ENCODE results near the gene COPS3. TPM values are rescaled to one million over a fixed set of nuclear protein-coding genes. Genes with fewer than 3 reads are reported as not detected.

The COPS3 gene
- total and polyA plus RNA-seq, 2 experiments from 2014 or later = 108 to 121 TPM

DNA sequence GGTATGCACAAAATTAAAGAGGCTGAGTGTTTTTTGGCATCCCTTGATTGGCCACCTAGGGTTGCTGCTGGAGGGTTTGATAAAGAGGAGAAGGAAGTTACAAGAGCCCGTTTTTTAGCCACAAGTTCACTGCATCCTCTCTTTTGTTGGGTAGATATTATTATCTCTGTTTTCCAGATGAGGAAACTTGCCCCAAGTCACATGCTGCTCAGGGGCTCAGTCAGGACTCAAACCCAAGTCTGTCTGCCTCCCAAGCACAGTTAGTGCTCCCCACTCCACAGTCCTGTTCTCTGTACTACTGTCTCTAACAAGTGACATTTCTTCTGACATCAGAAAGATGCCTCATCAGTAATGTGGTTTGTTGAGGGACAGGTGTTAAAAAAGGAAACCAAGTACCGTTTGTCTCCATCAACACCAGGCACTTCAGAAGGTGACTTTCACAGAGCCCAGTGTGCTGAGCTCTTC is 23.5 kb upstream of the COPS3 start:
- peaks cover 16% of the 10 kb centered on the region for H3K36me3 Mint-ChIP-seq (ENCODE audit: low read depth)
- Histone ChIP-seq H3K4me3 (peak overlapping the region; percentile 78), H2AFZ (no peak overlapping the region), H3K9me2 (ENCODE audit: insufficient read depth) (no peaks in the 10 kb centered on the region), H3K4me2 (peak overlapping the region; percentile 83), H3K36me3 (ENCODE audit: insufficient read depth) (no peaks in the 10 kb centered on the region), H4K20me1 (replicated peaks; ENCODE audit: insufficient read depth) (no peaks in the 10 kb centered on the region), H3K4me1 (ENCODE audit: insufficient read depth) (peaks cover 23% of the 10 kb centered on the region), H3K79me2 (replicated peaks; ENCODE audit: insufficient read depth) (no peaks in the 10 kb centered on the region; the same call in 1 of the 2 replicates), H3F3A (replicated peaks; ENCODE audit: low read depth) (peaks cover 9% of the 10 kb centered on the region), H3K27ac (ENCODE audit: low read depth) (no peak overlapping the region), H3K27me3 (ENCODE audit: insufficient read depth) (peaks cover 12% of the 10 kb centered on the region)
- H3K4me3 Mint-ChIP-seq = peak overlapping the region; percentile 79
- DNase-seq (ENCODE audit: low spot score) (no peak), ATAC-seq (no peak)
- H3K9me3 Mint-ChIP-seq = no peaks in the 10 kb centered on the region
- no peak overlapping the region for H3K27ac Mint-ChIP-seq
- H3K27me3 Mint-ChIP-seq (ENCODE audit: insufficient read depth, low read depth, poor library complexity) = peaks cover 11% of the 10 kb centered on the region
- no peak for TF ChIP-seq CREB1 (CRISPR knock-in tag; IDR thresholded peaks at IDR 0.05; ENCODE audit: low read depth)
- H3K4me1 Mint-ChIP-seq = peaks cover 23% of the 10 kb centered on the region

DNA sequence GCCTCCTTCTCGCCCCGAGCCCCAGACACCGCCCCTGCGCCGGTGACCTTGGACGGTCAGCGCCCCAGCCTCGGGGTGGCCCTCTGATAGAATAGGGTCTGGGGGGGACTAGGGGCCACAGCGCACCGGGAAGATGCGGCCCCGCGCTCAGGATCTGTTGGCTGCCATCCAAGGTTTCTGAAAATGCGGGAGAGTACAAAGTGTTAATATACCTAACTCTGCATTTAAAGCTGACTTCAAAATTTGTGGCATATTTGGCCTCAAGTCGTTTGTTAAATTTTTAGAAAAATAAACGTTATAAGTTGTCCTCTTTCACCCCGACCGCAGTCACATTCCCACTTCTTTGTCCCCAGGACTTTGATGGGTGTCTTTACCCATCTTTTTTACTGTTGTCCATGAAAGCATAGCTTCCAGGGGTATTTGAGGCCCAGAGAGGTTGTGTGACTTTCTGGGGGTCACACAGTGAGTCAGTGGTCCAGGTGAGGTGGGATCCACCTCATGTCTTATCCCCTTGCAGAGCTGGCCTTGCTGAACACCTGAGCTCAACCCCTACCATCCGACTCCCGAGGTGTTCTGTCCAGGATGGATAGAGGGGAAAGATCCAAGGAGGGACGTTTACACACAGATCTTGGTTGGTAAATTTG is 22.9 kb upstream of the COPS3 start:
- H3K4me3 ChIP-seq = peak overlapping the region; percentile 78
- H2AFZ ChIP-seq = peak overlapping the region; percentile 85
- Mint-ChIP-seq H3K4me1 (peaks cover 23% of the 10 kb centered on the region), H3K27me3 (ENCODE audit: insufficient read depth, low read depth, poor library complexity) (peaks cover 11% of the 10 kb centered on the region), H3K9me3 (no peaks in the 10 kb centered on the region), H3K27ac (no peak overlapping the region), H3K4me3 (peak overlapping the region; percentile 79), H3K36me3 (ENCODE audit: low read depth) (peaks cover 11% of the 10 kb centered on the region)
- H3K27ac ChIP-seq (ENCODE audit: low read depth) = no peak overlapping the region
- H3K4me2 ChIP-seq = peak overlapping the region; percentile 83
- peaks cover 23% of the 10 kb centered on the region for H3K4me1 ChIP-seq (ENCODE audit: insufficient read depth)
- H3F3A ChIP-seq (replicated peaks; ENCODE audit: low read depth) = peaks cover 9% of the 10 kb centered on the region
- peaks cover 12% of the 10 kb centered on the region for H3K27me3 ChIP-seq (ENCODE audit: insufficient read depth)
- no peaks in the 10 kb centered on the region; the same call in 1 of the 2 replicates for H3K79me2 ChIP-seq (replicated peaks; ENCODE audit: insufficient read depth)
- TF ChIP-seq CREB1 (CRISPR knock-in tag; IDR thresholded peaks at IDR 0.05; ENCODE audit: low read depth) = no peak
- TF ChIP-seq JUNB (IDR thresholded peaks at IDR 0.05; ENCODE audit: unreplicated experiment) = no peak
- peak; percentile 4 for TF ChIP-seq EZH2 (IDR thresholded peaks at IDR 0.05; ENCODE audit: low read depth, unreplicated experiment)
- TF ChIP-seq EZH2phosphoT487 (IDR thresholded peaks at IDR 0.05; ENCODE audit: unreplicated experiment) = no peak
- TF ChIP-seq, protein P1, sequence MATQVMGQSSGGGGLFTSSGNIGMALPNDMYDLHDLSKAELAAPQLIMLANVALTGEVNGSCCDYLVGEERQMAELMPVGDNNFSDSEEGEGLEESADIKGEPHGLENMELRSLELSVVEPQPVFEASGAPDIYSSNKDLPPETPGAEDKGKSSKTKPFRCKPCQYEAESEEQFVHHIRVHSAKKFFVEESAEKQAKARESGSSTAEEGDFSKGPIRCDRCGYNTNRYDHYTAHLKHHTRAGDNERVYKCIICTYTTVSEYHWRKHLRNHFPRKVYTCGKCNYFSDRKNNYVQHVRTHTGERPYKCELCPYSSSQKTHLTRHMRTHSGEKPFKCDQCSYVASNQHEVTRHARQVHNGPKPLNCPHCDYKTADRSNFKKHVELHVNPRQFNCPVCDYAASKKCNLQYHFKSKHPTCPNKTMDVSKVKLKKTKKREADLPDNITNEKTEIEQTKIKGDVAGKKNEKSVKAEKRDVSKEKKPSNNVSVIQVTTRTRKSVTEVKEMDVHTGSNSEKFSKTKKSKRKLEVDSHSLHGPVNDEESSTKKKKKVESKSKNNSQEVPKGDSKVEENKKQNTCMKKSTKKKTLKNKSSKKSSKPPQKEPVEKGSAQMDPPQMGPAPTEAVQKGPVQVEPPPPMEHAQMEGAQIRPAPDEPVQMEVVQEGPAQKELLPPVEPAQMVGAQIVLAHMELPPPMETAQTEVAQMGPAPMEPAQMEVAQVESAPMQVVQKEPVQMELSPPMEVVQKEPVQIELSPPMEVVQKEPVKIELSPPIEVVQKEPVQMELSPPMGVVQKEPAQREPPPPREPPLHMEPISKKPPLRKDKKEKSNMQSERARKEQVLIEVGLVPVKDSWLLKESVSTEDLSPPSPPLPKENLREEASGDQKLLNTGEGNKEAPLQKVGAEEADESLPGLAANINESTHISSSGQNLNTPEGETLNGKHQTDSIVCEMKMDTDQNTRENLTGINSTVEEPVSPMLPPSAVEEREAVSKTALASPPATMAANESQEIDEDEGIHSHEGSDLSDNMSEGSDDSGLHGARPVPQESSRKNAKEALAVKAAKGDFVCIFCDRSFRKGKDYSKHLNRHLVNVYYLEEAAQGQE (IDR thresholded peaks at IDR 0.05; ENCODE audit: unreplicated experiment) = no peak
- TF ChIP-seq, protein P2, sequence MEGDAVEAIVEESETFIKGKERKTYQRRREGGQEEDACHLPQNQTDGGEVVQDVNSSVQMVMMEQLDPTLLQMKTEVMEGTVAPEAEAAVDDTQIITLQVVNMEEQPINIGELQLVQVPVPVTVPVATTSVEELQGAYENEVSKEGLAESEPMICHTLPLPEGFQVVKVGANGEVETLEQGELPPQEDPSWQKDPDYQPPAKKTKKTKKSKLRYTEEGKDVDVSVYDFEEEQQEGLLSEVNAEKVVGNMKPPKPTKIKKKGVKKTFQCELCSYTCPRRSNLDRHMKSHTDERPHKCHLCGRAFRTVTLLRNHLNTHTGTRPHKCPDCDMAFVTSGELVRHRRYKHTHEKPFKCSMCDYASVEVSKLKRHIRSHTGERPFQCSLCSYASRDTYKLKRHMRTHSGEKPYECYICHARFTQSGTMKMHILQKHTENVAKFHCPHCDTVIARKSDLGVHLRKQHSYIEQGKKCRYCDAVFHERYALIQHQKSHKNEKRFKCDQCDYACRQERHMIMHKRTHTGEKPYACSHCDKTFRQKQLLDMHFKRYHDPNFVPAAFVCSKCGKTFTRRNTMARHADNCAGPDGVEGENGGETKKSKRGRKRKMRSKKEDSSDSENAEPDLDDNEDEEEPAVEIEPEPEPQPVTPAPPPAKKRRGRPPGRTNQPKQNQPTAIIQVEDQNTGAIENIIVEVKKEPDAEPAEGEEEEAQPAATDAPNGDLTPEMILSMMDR (conservative IDR thresholded peaks at IDR 0.05; ENCODE audit: low read depth in 2 of 2) = no peak
- TF ChIP-seq, protein P3, sequence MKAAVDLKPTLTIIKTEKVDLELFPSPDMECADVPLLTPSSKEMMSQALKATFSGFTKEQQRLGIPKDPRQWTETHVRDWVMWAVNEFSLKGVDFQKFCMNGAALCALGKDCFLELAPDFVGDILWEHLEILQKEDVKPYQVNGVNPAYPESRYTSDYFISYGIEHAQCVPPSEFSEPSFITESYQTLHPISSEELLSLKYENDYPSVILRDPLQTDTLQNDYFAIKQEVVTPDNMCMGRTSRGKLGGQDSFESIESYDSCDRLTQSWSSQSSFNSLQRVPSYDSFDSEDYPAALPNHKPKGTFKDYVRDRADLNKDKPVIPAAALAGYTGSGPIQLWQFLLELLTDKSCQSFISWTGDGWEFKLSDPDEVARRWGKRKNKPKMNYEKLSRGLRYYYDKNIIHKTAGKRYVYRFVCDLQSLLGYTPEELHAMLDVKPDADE (IDR thresholded peaks at IDR 0.05) = no peak
- DNase-seq (ENCODE audit: low spot score) (no peak), ATAC-seq (no peak)
- H3K9me2 ChIP-seq (ENCODE audit: insufficient read depth) = no peaks in the 10 kb centered on the region
- H4K20me1 ChIP-seq (replicated peaks; ENCODE audit: insufficient read depth) = no peaks in the 10 kb centered on the region
- no peaks in the 10 kb centered on the region for H3K36me3 ChIP-seq (ENCODE audit: insufficient read depth)
